Stimulated activated CD8-positive, alpha-beta memory T cell treated with anti-CD3 and anti-CD28 coated beads, Interleukin-2, amount 100 ng/mL, for 1 hour (primary cell): Measurements from ENCODE around the gene MC5R.

Experiments
- DNase-seq, 2 donors: peaks; one replicate each; pipeline ENCODE4 v3.0.0-alpha.2; 2020; ENCODE audit warnings: low read depth in 2 of 2

Gene MC5R

DNA sequence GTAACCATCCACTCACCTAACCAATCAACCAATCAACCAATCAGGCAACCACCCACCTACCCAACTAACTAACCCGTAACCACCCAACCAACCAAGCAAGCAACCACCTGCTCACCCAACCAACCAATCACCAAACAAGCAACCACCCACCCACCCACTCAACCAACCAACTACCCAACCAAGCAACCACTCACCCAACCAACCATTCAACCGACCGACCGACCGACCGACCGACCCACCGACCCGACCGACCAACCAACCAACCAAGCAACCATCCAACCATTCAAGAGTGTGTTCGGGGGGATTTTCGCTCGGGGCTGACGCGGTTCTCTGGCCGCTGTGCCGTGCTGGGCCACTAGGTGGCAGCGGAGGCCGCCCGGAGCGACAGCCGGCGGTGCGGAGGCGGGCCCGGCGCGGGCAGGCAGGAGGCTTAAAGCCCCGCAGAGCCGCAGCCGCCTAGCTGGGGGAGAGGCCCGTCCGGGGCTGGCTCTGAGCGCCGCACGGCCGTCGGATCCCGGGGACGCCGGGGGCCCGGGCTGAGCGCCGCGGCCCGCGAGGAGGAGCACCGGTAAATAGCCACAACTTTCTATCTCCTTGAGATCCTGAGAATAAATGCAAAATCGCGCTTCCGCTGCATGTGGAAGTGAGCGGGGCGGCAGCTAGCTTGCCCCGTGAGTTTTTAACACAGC, at the start of gene MC5R:
Gene MC5R (plus strand): TSS at position 443 of the 689 bp plus-strand sequence. CDS start 1,617 bp downstream, outside the sequence.
- DNase-seq, result peak; percentile 44 to 53

DNA sequence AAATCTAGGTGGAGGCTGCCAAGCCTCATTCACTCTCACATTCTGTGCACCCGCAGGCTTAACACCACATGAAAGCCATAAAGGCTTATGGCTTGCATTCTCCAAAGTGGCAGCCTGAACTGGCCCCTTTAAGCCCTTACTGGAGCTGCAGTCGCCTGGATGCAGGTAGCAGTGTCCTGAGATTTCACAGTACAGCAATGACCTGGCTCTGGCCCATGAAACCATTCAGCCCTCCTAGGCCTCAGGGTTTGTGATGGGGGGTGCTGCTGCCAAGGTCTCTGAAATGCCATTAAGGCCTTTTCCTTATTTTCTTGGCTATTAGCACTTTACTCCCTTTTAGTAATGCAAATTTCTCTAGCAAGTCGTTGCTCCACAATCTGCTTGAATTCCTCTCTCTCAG, 48.9 kb upstream of the MC5R start:
- DNase-seq, result no peak

GRCh38 chr18:13791181-13791580, 32.8 kb upstream of the MC5R start:
- no peak for DNase-seq

- no peak for DNase-seq
These were observed 30.1 kb upstream of the MC5R start for GRCh38 chr18:13793819-13794218.

- no peak for DNase-seq
These were observed 27.4 kb upstream of the MC5R start for GRCh38 chr18:13796515-13796914.

DNA sequence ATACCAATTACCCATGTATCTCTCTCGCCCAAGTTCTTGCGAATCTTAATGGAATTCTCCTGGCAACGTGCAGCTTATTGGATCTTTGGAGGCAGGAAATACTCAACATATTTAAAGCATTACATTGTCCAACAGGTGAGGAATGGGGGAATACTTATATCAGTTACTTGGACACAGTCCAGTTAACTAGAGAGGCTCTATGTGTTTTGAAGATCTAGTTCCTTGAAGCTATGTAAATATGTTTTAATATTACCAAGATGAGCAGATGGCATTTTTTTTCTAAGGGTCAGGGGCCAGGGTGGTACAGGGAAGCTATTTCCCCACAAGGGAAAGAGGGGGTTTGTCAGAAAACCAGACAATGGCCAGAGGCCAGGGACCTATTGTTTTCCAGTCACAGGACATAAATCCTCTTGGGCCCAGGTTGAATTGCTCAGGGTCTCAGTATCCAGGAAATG, 26.8 kb upstream of the MC5R start:
- no peak for DNase-seq

GRCh38 chr18:13799396-13799795, 24.6 kb upstream of the MC5R start:
- no peak for DNase-seq

- DNase-seq, result peak in 1 of 2 donors; percentile 13
These were observed 23.3 kb upstream of the MC5R start for GRCh38 chr18:13800505-13801259.

DNA sequence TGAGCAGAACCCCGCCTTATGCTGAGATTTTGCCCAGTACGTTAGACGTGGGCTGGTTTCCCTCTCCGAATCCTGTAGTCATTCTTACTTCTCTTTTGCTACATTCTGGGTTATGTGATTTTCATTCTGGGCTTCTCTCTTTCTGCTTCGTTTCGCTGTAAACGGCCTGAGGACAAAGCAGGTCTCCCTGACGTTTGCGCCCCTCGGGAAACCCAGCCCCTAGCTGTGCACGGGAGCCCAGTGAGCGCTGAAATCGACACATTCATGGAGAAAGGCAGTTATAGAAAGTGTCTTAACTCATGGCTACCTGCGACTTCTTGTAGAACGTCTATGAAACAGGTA, 22.7 kb upstream of the MC5R start:
- no peak for DNase-seq

- no peak for DNase-seq
These were observed 19.6 kb upstream of the MC5R start for GRCh38 chr18:13804305-13804704.

DNA sequence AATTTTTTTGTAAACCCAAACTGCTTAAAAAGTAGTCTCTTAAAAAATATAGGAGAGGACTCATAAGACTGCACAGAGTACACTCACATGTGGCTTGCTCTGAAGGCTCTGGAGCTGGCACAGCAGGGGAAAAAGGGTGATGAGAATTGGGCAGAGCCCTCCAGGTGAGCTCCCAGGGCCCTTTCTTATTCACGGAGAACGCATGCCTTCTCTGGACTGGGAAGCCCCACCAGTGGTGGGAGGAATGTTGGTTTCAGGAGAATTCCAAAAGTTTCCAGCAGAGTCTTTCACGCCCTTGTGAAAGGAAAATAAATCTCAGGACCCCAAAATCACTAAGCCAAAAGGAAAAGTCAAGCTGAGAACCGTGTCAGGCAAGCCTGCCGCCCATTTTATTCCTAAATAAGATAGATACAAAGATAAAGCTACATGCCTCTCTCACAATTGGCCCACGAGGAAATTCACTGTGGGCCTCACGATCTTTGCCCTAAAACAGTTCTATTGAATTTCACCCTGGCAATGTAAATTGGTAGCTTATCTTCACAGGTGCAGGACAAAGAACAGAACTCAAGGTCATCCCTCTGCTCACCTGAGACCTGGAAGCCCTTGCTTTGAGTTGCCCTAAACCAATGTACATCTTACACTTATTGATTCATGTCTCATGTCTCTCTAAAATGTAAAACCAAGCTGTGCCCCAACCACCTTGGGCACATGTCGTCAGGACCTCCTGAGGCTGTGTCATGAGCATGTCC, 15.5 kb upstream of the MC5R start:
- DNase-seq, result no peak

DNA sequence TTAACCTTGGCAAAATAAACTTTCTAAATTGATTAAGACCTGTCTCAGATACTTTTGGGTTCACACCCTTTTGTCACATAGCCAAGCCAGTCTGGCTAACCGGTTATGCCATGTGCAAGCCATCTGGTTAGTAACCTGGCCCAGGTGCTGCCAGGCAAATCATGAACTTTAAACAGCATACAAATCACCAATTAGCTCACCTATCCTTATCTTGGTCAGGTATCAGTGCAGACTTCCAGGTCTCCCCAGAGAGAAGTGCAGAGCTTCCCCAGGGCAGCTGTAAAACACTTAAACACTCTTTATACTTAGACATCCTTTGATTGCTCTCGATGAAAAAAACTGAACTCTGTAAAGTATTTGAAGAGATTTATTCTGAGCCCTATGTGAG, 14.9 kb upstream of the MC5R start:
- no peak for DNase-seq

- no peak for DNase-seq
These were observed 14.3 kb upstream of the MC5R start for GRCh38 chr18:13809531-13810255.

- no peak for DNase-seq
These were observed 12.9 kb upstream of the MC5R start for GRCh38 chr18:13810950-13811485.

DNA sequence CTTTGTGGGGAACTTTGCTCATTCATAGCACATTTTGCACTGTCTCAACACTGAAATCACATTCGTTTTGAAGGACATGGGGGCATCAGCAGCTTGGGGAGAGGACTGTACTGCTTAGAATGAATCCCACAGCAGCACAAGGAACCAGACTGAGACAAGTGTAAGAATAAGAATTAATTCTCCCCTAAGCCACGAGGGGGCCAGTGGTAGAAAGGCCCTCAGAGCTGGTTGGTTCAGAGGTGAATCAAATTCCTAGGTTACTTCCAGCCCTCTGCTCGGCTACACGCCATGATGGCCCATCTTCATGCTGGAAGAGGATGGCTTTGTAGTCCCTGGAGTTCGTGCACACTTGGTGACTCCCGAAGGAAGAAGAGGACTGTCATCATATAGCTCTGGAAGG, 12.0 kb upstream of the MC5R start:
- DNase-seq, result no peak

- peak in 1 of 2 donors; percentile 20 for DNase-seq
These were observed 10.6 kb upstream of the MC5R start for GRCh38 chr18:13813271-13813849.

DNA sequence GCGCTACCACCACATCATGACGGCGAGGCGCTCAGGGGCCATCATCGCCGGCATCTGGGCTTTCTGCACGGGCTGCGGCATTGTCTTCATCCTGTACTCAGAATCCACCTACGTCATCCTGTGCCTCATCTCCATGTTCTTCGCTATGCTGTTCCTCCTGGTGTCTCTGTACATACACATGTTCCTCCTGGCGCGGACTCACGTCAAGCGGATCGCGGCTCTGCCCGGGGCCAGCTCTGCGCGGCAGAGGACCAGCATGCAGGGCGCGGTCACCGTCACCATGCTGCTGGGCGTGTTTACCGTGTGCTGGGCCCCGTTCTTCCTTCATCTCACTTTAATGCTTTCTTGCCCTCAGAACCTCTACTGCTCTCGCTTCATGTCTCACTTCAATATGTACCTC, 2.3 kb downstream of the MC5R start:
- no peak for DNase-seq

DNA sequence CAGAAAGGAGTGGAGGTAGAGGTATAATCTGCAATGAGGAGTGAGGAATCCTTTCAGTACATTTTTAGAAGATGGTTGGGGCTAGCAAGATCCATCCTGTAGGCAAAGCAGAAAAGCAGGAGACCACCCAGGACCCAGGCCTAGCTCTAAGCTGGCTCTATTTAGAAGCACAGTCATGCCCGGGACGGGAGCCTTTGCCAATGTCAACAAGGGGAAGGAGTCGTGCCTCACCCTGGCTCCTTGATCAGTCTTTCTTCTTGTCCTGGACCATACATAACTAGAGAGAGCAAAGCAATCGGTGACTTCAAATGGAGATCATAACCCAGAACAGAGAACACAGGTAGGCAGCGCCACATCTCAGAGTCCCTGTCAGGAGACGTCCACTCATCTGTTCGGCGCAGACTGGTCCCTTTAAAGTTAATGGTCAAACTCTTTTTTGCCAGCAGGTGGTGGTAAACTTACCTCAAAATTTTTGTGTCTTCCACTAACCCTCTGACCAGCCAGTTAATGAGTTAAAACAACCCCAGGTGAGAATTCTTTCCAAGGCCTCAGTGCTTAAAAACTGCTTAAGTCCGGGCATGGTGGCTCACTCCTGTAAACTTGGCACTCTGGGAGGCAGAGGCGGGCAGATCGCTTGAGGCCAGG, 8.0 kb downstream of the MC5R start:
- no peak for DNase-seq

GRCh38 chr18:13834496-13835015, 10.6 kb downstream of the MC5R start:
- DNase-seq, result no peak

DNA sequence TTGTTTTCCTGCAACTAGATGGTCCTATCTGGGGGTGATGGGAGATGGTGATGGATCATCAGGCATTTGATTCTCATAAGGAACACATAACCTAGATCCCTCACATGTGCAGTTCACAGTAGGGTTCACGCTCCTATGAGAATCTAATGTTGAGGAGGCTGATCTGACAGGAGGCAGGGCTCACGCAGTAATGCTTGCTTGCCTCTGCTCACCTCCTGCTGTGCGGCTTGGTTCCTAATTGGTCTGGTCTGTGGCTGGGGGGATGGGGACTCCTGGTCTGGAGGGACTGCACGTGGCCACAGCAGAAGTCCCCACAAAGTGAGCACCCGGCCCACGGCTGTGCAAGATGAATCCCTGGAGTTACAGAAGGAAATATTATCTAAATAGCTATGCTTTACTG, 11.3 kb downstream of the MC5R start:
- DNase-seq, result no peak

- no peak for DNase-seq
These were observed 12.6 kb downstream of the MC5R start for GRCh38 chr18:13836559-13836958.
